ENCODE measurements around the gene OR4D6.

DNA sequence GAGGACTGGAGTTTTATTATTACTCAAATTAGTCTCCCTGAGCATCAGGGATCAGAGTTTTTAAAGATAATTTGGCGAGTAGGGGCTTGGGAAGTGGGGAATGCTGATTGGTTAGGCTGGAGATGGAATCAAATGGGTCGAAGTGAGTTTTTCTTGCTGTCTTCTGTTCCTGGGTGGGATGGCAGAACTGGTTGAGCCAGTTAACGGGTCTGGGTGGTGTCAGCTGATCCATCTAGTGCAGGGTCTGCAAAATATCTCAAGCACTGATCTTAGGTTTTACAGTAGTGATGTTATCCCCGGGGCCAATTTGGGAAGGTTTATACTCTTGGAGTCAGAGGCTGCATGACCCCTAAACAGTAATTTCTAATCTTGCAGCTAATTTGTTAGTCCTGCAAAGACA lies 31.6 kb upstream of the OR4D6 start:
- TF ChIP-seq, protein P1, sequence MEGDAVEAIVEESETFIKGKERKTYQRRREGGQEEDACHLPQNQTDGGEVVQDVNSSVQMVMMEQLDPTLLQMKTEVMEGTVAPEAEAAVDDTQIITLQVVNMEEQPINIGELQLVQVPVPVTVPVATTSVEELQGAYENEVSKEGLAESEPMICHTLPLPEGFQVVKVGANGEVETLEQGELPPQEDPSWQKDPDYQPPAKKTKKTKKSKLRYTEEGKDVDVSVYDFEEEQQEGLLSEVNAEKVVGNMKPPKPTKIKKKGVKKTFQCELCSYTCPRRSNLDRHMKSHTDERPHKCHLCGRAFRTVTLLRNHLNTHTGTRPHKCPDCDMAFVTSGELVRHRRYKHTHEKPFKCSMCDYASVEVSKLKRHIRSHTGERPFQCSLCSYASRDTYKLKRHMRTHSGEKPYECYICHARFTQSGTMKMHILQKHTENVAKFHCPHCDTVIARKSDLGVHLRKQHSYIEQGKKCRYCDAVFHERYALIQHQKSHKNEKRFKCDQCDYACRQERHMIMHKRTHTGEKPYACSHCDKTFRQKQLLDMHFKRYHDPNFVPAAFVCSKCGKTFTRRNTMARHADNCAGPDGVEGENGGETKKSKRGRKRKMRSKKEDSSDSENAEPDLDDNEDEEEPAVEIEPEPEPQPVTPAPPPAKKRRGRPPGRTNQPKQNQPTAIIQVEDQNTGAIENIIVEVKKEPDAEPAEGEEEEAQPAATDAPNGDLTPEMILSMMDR (conservative IDR thresholded peaks at IDR 0.05; ENCODE audit: low read depth, low read length), result no peak
- TF ChIP-seq EZH2 (IDR thresholded peaks at IDR 0.05; ENCODE audit: low read length, unreplicated experiment), result no peak

All from PC-3 (cell line).